SK-N-SH (cell line): ENCODE data around the gene WHRN. TPM values are rescaled to one million over a fixed set of nuclear protein-coding genes. Genes with fewer than 3 reads are reported as not detected.

ENCODE experiments used
- CTCF ChIA-PET: fragments of 300-600, 350-600 bp; formaldehyde crosslinking; extraction: SDS; loops from one replicate; lab custom pipeline; 2021; lab: Yijun Ruan, JAX
- POLR2A ChIA-PET: fragments of 350-600 bp; sonication (Branson Sonifier 250); formaldehyde crosslinking; extraction: SDS; loops from one replicate; lab custom pipeline; 2020; ENCODE audit warnings: antibody characterized with exemption, inconsistent platforms; lab: Yijun Ruan, JAX
- DNase-seq: peaks from one replicate; pipeline ENCODE4 v3.0.0; 2012
- H2AFZ ChIP-seq: fragments of 200-600 bp; sonication (generic); 2 replicates; pipeline ENCODE4 v1.8.1; 2016; ENCODE audit warnings: antibody characterized with exemption, mild to moderate bottlenecking, low read depth
- H3F3A ChIP-seq: fragments of 200-600 bp; sonication (generic); replicated peaks from 2 replicates; pipeline ENCODE3; 2016; ENCODE audit warnings: antibody characterized with exemption, mild to moderate bottlenecking; ENCODE audit not compliant: insufficient read depth
- H3K27ac ChIP-seq, 2 experiments: fragments of 200-500 bp in 1 of 2; fragments of 200-600 bp in 1 of 2; sonication (Bioruptor generic) in 1 of 2; sonication (generic), shearing (Covaris generic) in 1 of 2; 2 replicates each; pipeline versions ENCODE4 v1.5.1 to v1.6.1; 2014 to 2016; ENCODE audit warnings: low read depth in 2 of 2, inconsistent platforms in 1 of 2, low read length in 1 of 2, mild to moderate bottlenecking in 1 of 2, mixed read lengths in 1 of 2
- H3K27me3 ChIP-seq: fragments of 200-600 bp; sonication (generic), shearing (Covaris generic); 2 replicates; pipeline ENCODE4 v1.6.1; 2016; ENCODE audit warnings: mixed run types; ENCODE audit not compliant: insufficient read depth
- H3K36me3 ChIP-seq, 2 experiments: fragments of 200-500 bp in 1 of 2; fragments of 200-600 bp in 1 of 2; sonication (Bioruptor generic) in 1 of 2; sonication (generic) in 1 of 2; replicated peaks in 1 of 2; 2 replicates each; pipeline versions ENCODE3 to v1.5.1; 2014 to 2016; ENCODE audit warnings: low read length in 1 of 2, mild to moderate bottlenecking in 1 of 2; ENCODE audit not compliant: insufficient read depth in 2 of 2, control insufficient read depth in 1 of 2
- H3K4me1 ChIP-seq, 2 experiments: fragments of 200-500 bp in 1 of 2; fragments of 200-600 bp in 1 of 2; sonication (Bioruptor generic) in 1 of 2; sonication (generic), shearing (Covaris generic) in 1 of 2; 2 replicates each; pipeline versions ENCODE4 v1.5.1 to v1.6.1; 2014 to 2016; ENCODE audit warnings: low read depth in 1 of 2, low read length in 1 of 2, mixed run types in 1 of 2; ENCODE audit not compliant: insufficient read depth in 2 of 2, control insufficient read depth in 1 of 2
- H3K4me2 ChIP-seq: fragments of 200-600 bp; sonication (generic), shearing (Covaris generic); 2 replicates; pipeline ENCODE4 v1.6.1; 2017; ENCODE audit warnings: mixed run types
- H3K4me3 ChIP-seq, 2 experiments: fragments of 200-500 bp in 1 of 2; fragments of 200-600 bp in 1 of 2; sonication (Bioruptor generic) in 1 of 2; sonication (generic), shearing (Covaris generic) in 1 of 2; 2 replicates each; pipeline versions ENCODE4 v1.5.1 to v1.8.1; 2014 to 2016; ENCODE audit warnings: low read depth in 2 of 2, inconsistent platforms in 1 of 2, low read length in 1 of 2, mild to moderate bottlenecking in 1 of 2, mixed read lengths in 1 of 2, moderate library complexity in 1 of 2
- H3K79me2 ChIP-seq: fragments of 200-600 bp; sonication (generic); 2 replicates; pipeline ENCODE4 v1.8.1; 2017; ENCODE audit warnings: mild to moderate bottlenecking; ENCODE audit not compliant: insufficient read depth
- H3K9ac ChIP-seq: fragments of 200-600 bp; sonication (generic); 2 replicates; pipeline ENCODE4 v1.6.1; 2017; ENCODE audit warnings: mixed run types
- H3K9me2 ChIP-seq: fragments of 200-600 bp; sonication (generic); 2 replicates; pipeline ENCODE4 v1.6.1; 2017; ENCODE audit warnings: mixed run types
- H3K9me3 ChIP-seq: fragments of 200-600 bp; sonication (generic); 2 replicates; pipeline ENCODE4 v1.6.1; 2017; ENCODE audit warnings: mixed run types, mild to moderate bottlenecking, moderate library complexity
- H4K20me1 ChIP-seq: fragments of 200-600 bp; sonication (generic); 2 replicates; pipeline ENCODE4 v1.6.1; 2017; ENCODE audit warnings: mild to moderate bottlenecking, mixed run types; ENCODE audit not compliant: insufficient read depth
- FOSL2 ChIP-seq: IDR thresholded peaks from 2 replicates; pipeline ENCODE4 v1.4.0; 2012; ENCODE audit warnings: low read depth, mild to moderate bottlenecking, moderate library complexity, borderline replicate concordance
- FOXM1 ChIP-seq: IDR thresholded peaks from 2 replicates; pipeline ENCODE4 v1.4.0; 2012; ENCODE audit warnings: low read depth, mild to moderate bottlenecking
- MXI1 ChIP-seq: IDR thresholded peaks from 2 replicates; pipeline ENCODE4 v1.6.1; 2012; ENCODE audit warnings: mild to moderate bottlenecking, low read depth, low read length, improper control_type of control experiment
- NFIC ChIP-seq: IDR thresholded peaks from 2 replicates; pipeline ENCODE4 v1.4.0; 2012; ENCODE audit warnings: borderline replicate concordance
- PBX3 ChIP-seq: IDR thresholded peaks from 2 replicates; pipeline ENCODE4; 2012
- RCOR1 ChIP-seq: fragments of 150-350 bp; IDR thresholded peaks from 2 replicates; pipeline ENCODE4 v1.6.1; 2017; ENCODE audit warnings: antibody characterized with exemption, low read length
- RFX5 ChIP-seq: IDR thresholded peaks from 2 replicates; pipeline ENCODE4 v1.6.1; 2012; ENCODE audit warnings: mild to moderate bottlenecking, improper control_type of control experiment, low read length
- RXRA ChIP-seq: IDR thresholded peaks from 2 replicates; pipeline ENCODE4 v1.4.0; 2012; ENCODE audit warnings: low read depth, mild to moderate bottlenecking, borderline replicate concordance
- SMC3 ChIP-seq: IDR thresholded peaks from 2 replicates; pipeline ENCODE4 v1.6.1; 2012; ENCODE audit warnings: low read depth, low read length, improper control_type of control experiment
- TAF1 ChIP-seq: IDR thresholded peaks from 2 replicates; pipeline ENCODE4 v1.6.1; 2012; ENCODE audit warnings: low read depth, mild to moderate bottlenecking, low read length, moderate library complexity, borderline replicate concordance
- YY1 ChIP-seq: IDR thresholded peaks from 2 replicates; pipeline ENCODE4 v1.4.0; 2012; ENCODE audit warnings: low read depth, mild to moderate bottlenecking
- WGBS: methylation state at CpG from one replicate; pipeline ENCODE4 v1.1.6; 2017; ENCODE audit warnings: low lambda C conversion rate; 5-methylcytosine and 5-hydroxymethylcytosine counted together
- polyA plus RNA-seq, 3 experiments: library from polyadenylated mRNA; depleted of rRNA; stranded (reverse); fragments of >200 nt; gene quantifications; 2 replicates each; pipeline ENCODE4 v1.2.3, GENCODE V29; 2012
- TF ChIP-seq, protein P1 (sequence below): fragments of 150-350 bp; IDR thresholded peaks from 2 replicates; pipeline ENCODE4 v1.6.1; 2016; ENCODE audit warnings: mild to moderate bottlenecking, low read depth, low read length

Gene WHRN
- polyA plus RNA-seq, 1 of the 3 experiments (the other 2 are of a cell fraction): 4.6 TPM

GRCh38 chr9:114492991-114493390 is 12.3 kb downstream of the WHRN start:
- CTCF ChIA-PET: interaction anchor here (0.9 to 2.3 kb wide), 4 partner anchors 9 to 161 kb away, joined by 3 to 9 read pairs (median 5); partner anchors contain the start of gene WHRN
- Histone ChIP-seq H3K9ac (no peak overlapping the region), H3K9me2 (no peaks in the 10 kb centered on the region), H4K20me1 (no peaks in the 10 kb centered on the region), H3K27me3 (peaks cover 51% of the 10 kb centered on the region), H3K79me2 (no peaks in the 10 kb centered on the region), H3F3A (no peaks in the 10 kb centered on the region), H3K4me3 (no peak overlapping the region), H3K27ac (no peak overlapping the region), H2AFZ (no peak overlapping the region), H3K36me3 (no peaks in the 10 kb centered on the region), H3K4me2 (no peak overlapping the region), H3K9me3 (no peaks in the 10 kb centered on the region), H3K4me1 (no peaks in the 10 kb centered on the region)
- 89% methylated on average over 7 of the region's 7 CpGs for WGBS
- TF ChIP-seq YY1: no peak
- no peak for TF ChIP-seq SMC3
- no peak for TF ChIP-seq TAF1
- no peak for TF ChIP-seq NFIC
- no peak for TF ChIP-seq FOXM1
- TF ChIP-seq RCOR1: no peak
- no peak for TF ChIP-seq RFX5
- TF ChIP-seq, protein P1, sequence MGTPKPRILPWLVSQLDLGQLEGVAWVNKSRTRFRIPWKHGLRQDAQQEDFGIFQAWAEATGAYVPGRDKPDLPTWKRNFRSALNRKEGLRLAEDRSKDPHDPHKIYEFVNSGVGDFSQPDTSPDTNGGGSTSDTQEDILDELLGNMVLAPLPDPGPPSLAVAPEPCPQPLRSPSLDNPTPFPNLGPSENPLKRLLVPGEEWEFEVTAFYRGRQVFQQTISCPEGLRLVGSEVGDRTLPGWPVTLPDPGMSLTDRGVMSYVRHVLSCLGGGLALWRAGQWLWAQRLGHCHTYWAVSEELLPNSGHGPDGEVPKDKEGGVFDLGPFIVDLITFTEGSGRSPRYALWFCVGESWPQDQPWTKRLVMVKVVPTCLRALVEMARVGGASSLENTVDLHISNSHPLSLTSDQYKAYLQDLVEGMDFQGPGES: no peak
- POLR2A ChIA-PET: no interaction called here
- no peak for DNase-seq

DNA sequence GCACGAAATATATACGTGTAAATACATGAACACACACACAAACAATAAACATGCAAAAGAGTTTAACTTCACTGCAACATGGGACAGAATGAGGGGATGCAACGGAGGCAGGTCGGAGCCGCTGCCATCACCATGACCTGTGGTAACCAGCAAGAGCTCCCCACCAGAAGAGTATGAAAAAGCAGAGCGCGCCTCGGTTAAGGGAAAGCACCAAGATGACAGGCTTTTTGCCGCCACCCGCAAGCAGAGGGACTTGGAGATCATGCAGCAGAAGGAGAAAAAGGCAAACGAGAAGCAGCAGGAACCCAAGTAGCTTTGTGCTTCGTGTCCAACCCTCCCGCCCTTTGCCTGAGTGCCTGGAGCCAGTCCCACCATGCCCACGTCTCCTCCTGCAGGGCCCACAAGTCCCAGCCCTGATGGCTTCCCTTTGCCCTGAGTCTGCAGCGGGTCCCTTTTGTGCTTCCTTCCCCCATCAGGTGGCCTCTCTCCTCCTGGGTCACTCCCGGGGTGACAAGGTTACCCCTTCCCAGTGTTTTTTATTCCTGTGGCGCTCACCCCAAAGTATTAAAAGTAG is 13.8 kb downstream of the WHRN start:
- peaks cover 40% of the 10 kb centered on the region for H3K27me3 ChIP-seq
- H3K4me2 ChIP-seq: no peak overlapping the region
- H4K20me1 ChIP-seq: no peaks in the 10 kb centered on the region
- no peak for TF ChIP-seq MXI1
- no peak for TF ChIP-seq NFIC
- no peak for TF ChIP-seq RXRA
- no peak for TF ChIP-seq PBX3
- no peak for TF ChIP-seq FOSL2
- DNase-seq: no peak
- no peak overlapping the region for H3K9ac ChIP-seq
- ChIA-PET POLR2A (no interaction called here), CTCF (interaction anchor here (1.2 to 2.3 kb wide), 2 partner anchors 86 to 162 kb away, joined by 3 to 9 read pairs; no protein-coding TSS in a partner anchor)
- no peaks in the 10 kb centered on the region for H3F3A ChIP-seq
- no peak overlapping the region for H3K27ac ChIP-seq
- H3K36me3 ChIP-seq: no peaks in the 10 kb centered on the region
- H3K9me2 ChIP-seq: no peaks in the 10 kb centered on the region
- H3K4me1 ChIP-seq: no peaks in the 10 kb centered on the region
- no peaks in the 10 kb centered on the region for H3K9me3 ChIP-seq
- H2AFZ ChIP-seq: no peak overlapping the region
- H3K79me2 ChIP-seq: no peaks in the 10 kb centered on the region
- H3K4me3 ChIP-seq: no peak overlapping the region
- 59% methylated on average over 16 of the region's 17 CpGs for WGBS
